Karpas-422 (cell line): ENCODE data around the gene SMG9. TPM values are rescaled to one million over a fixed set of nuclear protein-coding genes. Genes with fewer than 3 reads are reported as not detected.

Experiments
- DNase-seq: peaks from one replicate; pipeline ENCODE4 v3.0.0-alpha.2; 2015
- H2AFZ ChIP-seq: fragments of 200-600 bp; sonication (generic); 2 replicates; pipeline ENCODE4 v1.6.1; 2014; ENCODE audit warnings: antibody characterized with exemption, low read length, mixed read lengths
- H3K27ac ChIP-seq: fragments of 200-600 bp; sonication (generic); 2 replicates; pipeline ENCODE4 v1.5.1; 2014; ENCODE audit warnings: mild to moderate bottlenecking, low read length, moderate library complexity
- H3K27me3 ChIP-seq: fragments of 200-600 bp; sonication (generic); 2 replicates; pipeline ENCODE4 v1.6.1; 2014; ENCODE audit warnings: low read length, mixed read lengths
- H3K36me3 ChIP-seq: fragments of 200-600 bp; sonication (generic); 2 replicates; pipeline ENCODE4 v1.6.1; 2014; ENCODE audit warnings: low read length, mixed read lengths; ENCODE audit not compliant: insufficient read depth
- H3K4me1 ChIP-seq: fragments of 200-600 bp; sonication (generic); 2 replicates; pipeline ENCODE4 v1.6.1; 2014; ENCODE audit warnings: mild to moderate bottlenecking, low read length, mixed read lengths
- H3K4me2 ChIP-seq: fragments of 200-600 bp; sonication (generic); 2 replicates; pipeline ENCODE4 v1.6.1; 2014; ENCODE audit warnings: low read length, low read depth, mild to moderate bottlenecking; ENCODE audit not compliant: poor library complexity, severe bottlenecking
- H3K4me3 ChIP-seq: fragments of 200-600 bp; sonication (generic); 2 replicates; pipeline ENCODE4 v1.5.1; 2014; ENCODE audit warnings: mild to moderate bottlenecking, antibody characterized with exemption, low read length, mixed read lengths
- H3K79me2 ChIP-seq: fragments of 200-600 bp; sonication (generic); 2 replicates; pipeline ENCODE4 v1.6.1; 2014; ENCODE audit warnings: mild to moderate bottlenecking, low read length, mixed read lengths
- H3K9ac ChIP-seq: fragments of 200-600 bp; sonication (generic); 2 replicates; pipeline ENCODE4 v1.6.0; 2014; ENCODE audit warnings: low read length
- H3K9me2 ChIP-seq: fragments of 200-600 bp; sonication (generic), shearing (Covaris generic); replicated peaks from 2 replicates; pipeline ENCODE4 v1.6.0; 2014; ENCODE audit warnings: mild to moderate bottlenecking, low read length, moderate library complexity; ENCODE audit not compliant: insufficient read depth
- H3K9me3 ChIP-seq: fragments of 300-700, 200-600 bp; sonication (generic); 2 replicates; pipeline ENCODE4 v1.6.1; 2014; ENCODE audit warnings: low read length, mixed read lengths
- H4K20me1 ChIP-seq: fragments of 200-600 bp; sonication (generic); 2 replicates; pipeline ENCODE4 v1.6.1; 2014; ENCODE audit warnings: mild to moderate bottlenecking, antibody characterized with exemption, low read length, low read depth; ENCODE audit not compliant: insufficient read depth
- total RNA-seq: library from RNA; depleted of rRNA; stranded (reverse); fragments of >200 nt; shearing (Covaris generic); gene quantifications from 2 replicates; pipeline ENCODE4 v1.2.3, GENCODE V29; 2014; ENCODE audit warnings: low replicate concordance; rRNA removed

SMG9 gene, protein sequence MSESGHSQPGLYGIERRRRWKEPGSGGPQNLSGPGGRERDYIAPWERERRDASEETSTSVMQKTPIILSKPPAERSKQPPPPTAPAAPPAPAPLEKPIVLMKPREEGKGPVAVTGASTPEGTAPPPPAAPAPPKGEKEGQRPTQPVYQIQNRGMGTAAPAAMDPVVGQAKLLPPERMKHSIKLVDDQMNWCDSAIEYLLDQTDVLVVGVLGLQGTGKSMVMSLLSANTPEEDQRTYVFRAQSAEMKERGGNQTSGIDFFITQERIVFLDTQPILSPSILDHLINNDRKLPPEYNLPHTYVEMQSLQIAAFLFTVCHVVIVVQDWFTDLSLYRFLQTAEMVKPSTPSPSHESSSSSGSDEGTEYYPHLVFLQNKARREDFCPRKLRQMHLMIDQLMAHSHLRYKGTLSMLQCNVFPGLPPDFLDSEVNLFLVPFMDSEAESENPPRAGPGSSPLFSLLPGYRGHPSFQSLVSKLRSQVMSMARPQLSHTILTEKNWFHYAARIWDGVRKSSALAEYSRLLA
- total RNA-seq: 11.0 and 27.8 TPM in 2 replicates

GRCh38 chr19:43754503-43755255, at the start of gene SMG9:
TSS of gene SMG9 (minus strand) at chr19:43754962. CDS start at chr19:43750741, 4,221 bp downstream.
- Histone ChIP-seq H3K9ac (peak within 1 kb of the TSS; percentile 96), H2AFZ (peak within 1 kb of the TSS; percentile 47; the same call in 1 of the 2 replicates), H3K4me3 (peak within 1 kb of the TSS; percentile 93), H3K27me3 (no peaks in the 10 kb centered on the region), H3K36me3 (peaks cover 6% of the 10 kb centered on the region), H4K20me1 (no peaks in the 10 kb centered on the region), H3K9me3 (no peaks in the 10 kb centered on the region), H3K27ac (peak within 1 kb of the TSS; percentile 88), H3K4me2 (peak within 1 kb of the TSS; percentile 96), H3K4me1 (peaks cover 32% of the 10 kb centered on the region), H3K9me2 (no peaks in the 10 kb centered on the region), H3K79me2 (peaks cover 33% of the 10 kb centered on the region)
- peak; percentile 99 for DNase-seq

DNA sequence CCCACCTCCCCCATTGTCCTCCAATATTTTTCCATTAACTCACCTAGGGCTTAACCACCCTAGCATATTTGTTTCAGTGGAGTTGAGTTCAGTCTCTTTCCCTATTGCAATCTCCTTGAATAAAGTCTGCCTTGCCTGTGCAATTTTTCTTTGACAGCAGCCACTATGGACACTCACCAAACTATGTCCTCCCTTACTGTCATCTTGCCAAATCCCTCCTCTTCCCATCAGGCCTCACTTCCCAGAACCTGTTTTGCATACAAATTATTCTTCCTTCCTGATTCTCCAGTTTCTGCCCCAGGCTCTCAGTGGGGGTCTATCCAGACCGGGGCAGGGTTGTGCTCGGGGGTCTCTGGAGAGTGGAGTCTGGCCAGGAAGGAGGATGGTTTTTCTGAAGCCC, 49.7 kb upstream of the SMG9 start:
- no peaks in the 10 kb centered on the region for H3K4me1 ChIP-seq
- H3K4me2 ChIP-seq: no peak overlapping the region
- H3K9ac ChIP-seq: no peak overlapping the region
- no peak overlapping the region for H3K27ac ChIP-seq
- H3K79me2 ChIP-seq: no peaks in the 10 kb centered on the region
- H3K9me3 ChIP-seq: no peaks in the 10 kb centered on the region
- no peaks in the 10 kb centered on the region for H3K9me2 ChIP-seq
- H3K36me3 ChIP-seq: no peaks in the 10 kb centered on the region
- H2AFZ ChIP-seq: no peak overlapping the region
- no peak overlapping the region for H3K4me3 ChIP-seq
- DNase-seq: no peak
- H3K27me3 ChIP-seq: no peaks in the 10 kb centered on the region
- no peaks in the 10 kb centered on the region for H4K20me1 ChIP-seq

DNA sequence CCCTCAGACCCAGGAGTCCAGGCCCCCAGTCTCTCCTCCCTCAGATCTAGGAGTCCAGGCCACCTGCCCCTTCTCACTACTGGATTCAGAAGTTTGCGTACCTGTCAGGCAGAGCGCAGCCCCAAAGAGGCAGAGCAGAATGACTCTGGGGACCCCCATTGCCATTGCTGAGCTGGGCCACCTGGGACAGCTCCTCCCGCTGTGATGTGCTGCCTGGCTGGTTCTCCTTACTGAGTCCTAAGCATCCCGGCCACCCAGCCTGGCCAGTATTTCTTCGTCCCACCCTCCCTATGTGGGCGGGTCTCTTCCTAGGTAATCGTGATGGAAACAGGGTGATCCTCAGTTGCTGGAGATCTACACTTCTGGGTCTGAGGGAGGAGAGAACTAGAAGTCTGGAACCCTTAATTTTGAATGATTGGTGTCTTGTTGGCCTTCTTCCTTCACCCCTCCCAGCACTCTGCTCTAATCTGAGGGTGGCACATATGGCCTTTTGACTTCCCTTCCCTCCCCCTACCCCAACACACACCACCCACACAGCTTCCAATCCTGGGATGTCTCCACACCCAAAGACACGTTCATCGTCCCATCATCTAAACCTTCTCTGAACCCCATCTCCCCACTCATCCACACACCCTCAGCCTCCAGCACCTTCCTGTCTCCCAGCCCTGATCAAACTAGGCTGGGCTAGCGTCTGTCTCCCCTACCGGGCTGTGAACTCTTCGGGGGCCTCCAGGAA, 47.6 kb upstream of the SMG9 start, which contains the start of gene LYPD5:
Gene LYPD5 (minus strand): TSS at position 232 of the 736 bp plus-strand sequence. CDS start 67 bp downstream, at position 165.
- H2AFZ ChIP-seq: no peak within 1 kb of the TSS
- H3K36me3 ChIP-seq: no peaks in the 10 kb centered on the region
- H3K27me3 ChIP-seq: no peaks in the 10 kb centered on the region
- no peak within 1 kb of the TSS for H3K4me2 ChIP-seq
- DNase-seq: no peak
- no peaks in the 10 kb centered on the region for H3K9me3 ChIP-seq
- H3K4me3 ChIP-seq: no peak within 1 kb of the TSS
- no peaks in the 10 kb centered on the region for H4K20me1 ChIP-seq
- H3K79me2 ChIP-seq: no peaks in the 10 kb centered on the region
- no peak within 1 kb of the TSS for H3K27ac ChIP-seq
- no peaks in the 10 kb centered on the region for H3K9me2 ChIP-seq
- H3K4me1 ChIP-seq: no peaks in the 10 kb centered on the region
- H3K9ac ChIP-seq: no peak within 1 kb of the TSS

DNA sequence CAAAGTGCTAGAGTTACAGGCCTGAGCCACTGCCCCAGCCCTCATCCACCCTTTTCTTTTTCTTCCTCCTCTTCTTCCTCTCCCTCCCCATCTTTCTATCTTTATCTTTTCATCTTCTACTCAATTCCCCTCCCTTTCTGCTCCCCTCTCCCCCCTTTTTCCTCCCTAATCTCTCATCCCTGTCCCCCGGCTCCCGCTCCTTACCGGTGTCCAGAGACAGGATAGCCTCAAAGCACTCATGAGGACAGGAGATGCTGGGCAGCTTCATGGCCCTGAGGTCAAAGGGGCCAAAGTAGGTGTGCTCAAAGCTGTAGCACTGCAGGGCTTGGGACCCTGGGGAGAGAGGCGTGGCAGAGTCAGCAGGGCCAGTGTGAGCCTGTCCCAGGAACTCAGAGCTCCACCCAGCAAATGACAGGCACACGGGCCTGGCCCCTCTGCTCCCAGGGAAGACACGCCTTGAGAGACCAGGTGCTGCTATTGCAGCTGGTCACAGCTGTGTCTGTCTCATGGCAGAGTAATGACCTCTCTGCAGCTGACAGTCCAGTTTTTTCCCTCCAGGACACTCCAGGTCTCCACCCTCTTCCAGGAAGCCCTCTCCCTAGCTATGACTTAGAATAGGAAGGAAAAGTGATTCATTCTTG, 44.9 kb upstream of the SMG9 start:
- Histone ChIP-seq H3K36me3 (no peaks in the 10 kb centered on the region), H3K4me1 (no peaks in the 10 kb centered on the region), H2AFZ (no peak overlapping the region), H3K27ac (no peak overlapping the region), H4K20me1 (no peaks in the 10 kb centered on the region), H3K4me3 (no peak overlapping the region), H3K9ac (no peak overlapping the region), H3K4me2 (no peak overlapping the region), H3K27me3 (no peaks in the 10 kb centered on the region), H3K9me3 (no peaks in the 10 kb centered on the region), H3K9me2 (no peaks in the 10 kb centered on the region), H3K79me2 (no peaks in the 10 kb centered on the region)
- no peak for DNase-seq

DNA sequence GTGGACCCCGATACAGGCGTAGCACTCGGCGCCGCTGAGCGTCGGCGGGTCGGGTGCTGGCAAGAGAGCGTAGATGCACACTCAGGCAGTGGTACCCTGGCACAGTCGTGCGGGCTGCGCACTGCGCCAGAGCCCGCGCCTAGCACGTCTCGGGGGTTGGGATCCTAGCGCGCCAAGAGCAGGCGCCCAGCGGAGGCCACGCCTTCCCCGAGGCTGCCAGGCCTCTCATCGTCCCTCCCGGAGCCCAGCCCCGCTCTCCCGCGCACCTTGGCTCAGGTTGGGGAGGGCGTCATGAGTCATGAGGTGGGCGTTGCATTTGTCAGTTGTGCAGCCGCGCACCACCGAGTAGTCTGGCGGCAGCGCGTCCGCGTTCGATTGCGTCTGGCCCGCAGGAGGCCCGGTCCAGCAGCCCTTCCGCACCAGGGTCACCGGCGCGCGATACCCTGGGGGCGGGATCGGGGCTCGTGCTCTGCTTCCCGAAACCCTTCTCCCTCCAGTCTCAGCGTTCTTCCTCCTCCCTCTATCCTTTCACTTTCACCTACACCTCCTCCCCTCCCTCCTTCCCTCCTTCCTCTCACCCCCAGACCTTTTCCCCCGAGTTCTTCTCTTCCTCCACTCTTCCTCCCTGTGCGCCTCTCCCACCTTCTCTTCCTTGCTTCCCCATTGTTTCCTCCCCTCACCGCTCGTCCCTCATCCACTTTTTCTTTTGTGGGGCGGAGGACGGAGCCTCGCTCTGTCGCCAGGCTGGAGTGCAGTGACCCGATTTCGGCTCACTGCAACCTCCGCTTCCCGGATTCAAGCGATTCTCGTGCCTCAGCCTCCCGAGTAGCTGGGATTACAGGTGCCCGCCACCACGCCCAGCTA, 44.0 kb upstream of the SMG9 start:
- no peak overlapping the region for H3K4me2 ChIP-seq
- no peaks in the 10 kb centered on the region for H3K79me2 ChIP-seq
- H3K27me3 ChIP-seq: no peaks in the 10 kb centered on the region
- no peaks in the 10 kb centered on the region for H4K20me1 ChIP-seq
- no peak for DNase-seq
- H3K4me1 ChIP-seq: no peaks in the 10 kb centered on the region
- H3K36me3 ChIP-seq: no peaks in the 10 kb centered on the region
- no peaks in the 10 kb centered on the region for H3K9me3 ChIP-seq
- no peak overlapping the region for H2AFZ ChIP-seq
- no peak overlapping the region for H3K4me3 ChIP-seq
- H3K9ac ChIP-seq: no peak overlapping the region
- no peak overlapping the region for H3K27ac ChIP-seq
- H3K9me2 ChIP-seq: no peaks in the 10 kb centered on the region

DNA sequence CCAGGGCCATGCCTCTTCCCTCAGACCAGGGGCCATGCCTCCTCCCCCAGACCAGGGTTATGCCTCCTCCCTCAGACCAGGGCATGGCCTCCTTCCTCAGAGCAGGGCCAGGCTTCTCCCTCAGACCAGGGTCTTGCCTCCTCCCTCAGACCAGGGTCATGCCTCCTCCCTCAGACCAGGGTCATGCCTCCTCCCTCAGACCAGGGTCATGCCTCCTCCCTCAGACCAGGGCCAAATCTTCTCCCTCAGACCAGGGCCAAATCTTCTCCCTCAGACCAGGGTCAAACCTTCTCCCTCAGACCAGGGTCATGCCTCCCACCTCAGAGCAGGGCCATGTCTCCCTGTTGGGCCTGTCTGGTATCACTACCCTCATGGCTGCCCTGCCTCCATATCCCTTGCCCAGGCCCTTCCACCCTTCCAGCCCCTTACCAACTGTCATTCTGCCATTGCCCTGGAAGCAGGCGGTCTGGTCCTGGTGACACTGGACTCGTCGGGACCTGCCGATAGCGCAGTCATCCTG, 43.3 kb upstream of the SMG9 start:
- no peak overlapping the region for H3K4me3 ChIP-seq
- H3K9ac ChIP-seq: no peak overlapping the region
- no peaks in the 10 kb centered on the region for H3K27me3 ChIP-seq

GRCh38 chr19:43797556-43797955, 42.8 kb upstream of the SMG9 start:
- no peak for DNase-seq
- no peak overlapping the region for H2AFZ ChIP-seq
- no peak overlapping the region for H3K27ac ChIP-seq
- no peaks in the 10 kb centered on the region for H3K9me3 ChIP-seq
- H3K79me2 ChIP-seq: no peaks in the 10 kb centered on the region
- no peaks in the 10 kb centered on the region for H3K27me3 ChIP-seq
- no peak overlapping the region for H3K4me2 ChIP-seq
- H3K36me3 ChIP-seq: no peaks in the 10 kb centered on the region
- no peaks in the 10 kb centered on the region for H4K20me1 ChIP-seq
- H3K4me1 ChIP-seq: no peaks in the 10 kb centered on the region
- no peaks in the 10 kb centered on the region for H3K9me2 ChIP-seq
- H3K4me3 ChIP-seq: no peak overlapping the region
- no peak overlapping the region for H3K9ac ChIP-seq

More for the DNA sequence above, 43.3 kb upstream of the SMG9 start:
- H3K4me1 ChIP-seq: no peaks in the 10 kb centered on the region
- H4K20me1 ChIP-seq: no peaks in the 10 kb centered on the region
- H3K27ac ChIP-seq: no peak overlapping the region
- no peak overlapping the region for H2AFZ ChIP-seq
- H3K4me2 ChIP-seq: no peak overlapping the region
- no peaks in the 10 kb centered on the region for H3K36me3 ChIP-seq
- H3K9me3 ChIP-seq: no peaks in the 10 kb centered on the region
- DNase-seq: no peak
- no peaks in the 10 kb centered on the region for H3K9me2 ChIP-seq
- no peaks in the 10 kb centered on the region for H3K79me2 ChIP-seq
